Measurements from ENCODE around the gene RPSA. TPM values are rescaled to one million over a fixed set of nuclear protein-coding genes. Genes with fewer than 3 reads are reported as not detected.
"Not testable (repeated sequence)": the region's sequence is repeated elsewhere in the genome, so short reads cannot be mapped to it uniquely, and the experiment has no call there.

The RPSA gene
- total RNA-seq: 1,000 to 10,000 TPM in 3 of 4 donors, 100 to 1,000 TPM in 1; 824 to 1,988 (median 1,203) TPM

DNA sequence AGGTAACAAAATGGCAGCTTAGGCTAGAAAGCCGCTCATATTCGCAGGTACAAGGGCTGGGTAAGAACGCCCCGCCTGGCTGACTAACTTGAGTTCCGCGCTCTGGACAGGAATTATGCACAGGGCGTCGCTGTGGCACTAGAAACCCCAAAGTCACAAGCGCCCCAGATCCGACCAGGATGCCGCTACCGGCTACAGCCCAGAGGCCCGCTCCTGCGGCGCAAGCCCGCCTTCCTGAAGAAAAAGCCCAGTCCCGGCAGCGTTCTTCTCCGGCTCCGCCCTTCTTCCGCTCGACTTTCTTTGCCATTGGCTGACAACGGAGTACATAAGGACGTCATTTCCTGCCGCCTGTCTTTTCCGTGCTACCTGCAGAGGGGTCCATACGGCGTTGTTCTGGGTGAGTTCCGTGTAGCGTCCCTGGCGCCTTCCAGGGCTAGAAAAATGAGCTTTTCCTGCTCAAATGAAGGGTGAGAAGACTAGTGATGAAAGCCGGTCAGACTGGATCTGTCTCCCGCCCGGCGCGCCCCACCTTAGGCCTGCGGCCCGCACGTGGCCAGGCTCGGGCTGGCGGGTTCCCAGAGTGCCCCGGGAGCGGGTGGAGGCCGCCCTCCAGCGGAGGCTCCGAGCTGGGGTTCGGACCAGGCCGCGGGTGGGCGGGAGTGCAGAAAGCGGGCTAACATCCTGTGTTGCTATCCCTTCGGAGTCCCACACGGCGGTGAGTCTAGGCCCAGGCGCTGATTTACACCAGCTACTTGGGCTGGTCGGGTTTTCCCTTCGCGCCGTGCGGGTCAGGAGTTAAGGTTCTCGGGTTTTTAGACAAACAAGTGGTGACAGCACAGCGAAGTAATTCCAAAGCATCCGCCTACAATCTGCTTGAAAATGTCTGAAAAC lies at the start of gene RPSA:
TSS of gene RPSA (plus strand) at position 353 of the 891 bp plus-strand sequence. CDS start 934 bp downstream, outside the sequence.
- Histone ChIP-seq H3K4me1 (peaks cover 0 to 5% of the 10 kb centered on the region in 2 donors), H3K9me3 (no peaks in the 10 kb centered on the region), H3K27ac (peak within 1 kb of the TSS; percentile 78 to 79), H3K36me3 (no peaks in the 10 kb centered on the region), H3K27me3 (no peaks in the 10 kb centered on the region), H3K4me3 (peak within 1 kb of the TSS; percentile 75 to 81)
- peak; percentile 92 to 95 for DNase-seq
- intact Hi-C loops (cut with DNase I; ENCODE audit: low total_unique reads): no loop called here
- TF ChIP-seq, protein P1, sequence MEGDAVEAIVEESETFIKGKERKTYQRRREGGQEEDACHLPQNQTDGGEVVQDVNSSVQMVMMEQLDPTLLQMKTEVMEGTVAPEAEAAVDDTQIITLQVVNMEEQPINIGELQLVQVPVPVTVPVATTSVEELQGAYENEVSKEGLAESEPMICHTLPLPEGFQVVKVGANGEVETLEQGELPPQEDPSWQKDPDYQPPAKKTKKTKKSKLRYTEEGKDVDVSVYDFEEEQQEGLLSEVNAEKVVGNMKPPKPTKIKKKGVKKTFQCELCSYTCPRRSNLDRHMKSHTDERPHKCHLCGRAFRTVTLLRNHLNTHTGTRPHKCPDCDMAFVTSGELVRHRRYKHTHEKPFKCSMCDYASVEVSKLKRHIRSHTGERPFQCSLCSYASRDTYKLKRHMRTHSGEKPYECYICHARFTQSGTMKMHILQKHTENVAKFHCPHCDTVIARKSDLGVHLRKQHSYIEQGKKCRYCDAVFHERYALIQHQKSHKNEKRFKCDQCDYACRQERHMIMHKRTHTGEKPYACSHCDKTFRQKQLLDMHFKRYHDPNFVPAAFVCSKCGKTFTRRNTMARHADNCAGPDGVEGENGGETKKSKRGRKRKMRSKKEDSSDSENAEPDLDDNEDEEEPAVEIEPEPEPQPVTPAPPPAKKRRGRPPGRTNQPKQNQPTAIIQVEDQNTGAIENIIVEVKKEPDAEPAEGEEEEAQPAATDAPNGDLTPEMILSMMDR (IDR thresholded peaks at IDR 0.05): peak in 3 of 4 experiments; percentile 31 to 44 (median 39)
- peak; percentile 82 to 86 for TF ChIP-seq POLR2A (IDR thresholded peaks at IDR 0.05)

- no peaks in the 10 kb centered on the region for H3K27me3 ChIP-seq
- no peaks in the 10 kb centered on the region for H3K9me3 ChIP-seq
- no peaks in the 10 kb centered on the region for H3K36me3 ChIP-seq
- H3K4me1 ChIP-seq: no peaks in the 10 kb centered on the region
- intact Hi-C loops (cut with DNase I; ENCODE audit: low total_unique reads): no loop called here
- no peak for DNase-seq
- TF ChIP-seq, protein P1 (IDR thresholded peaks at IDR 0.05): no peak
- TF ChIP-seq POLR2A (IDR thresholded peaks at IDR 0.05): no peak
- H3K27ac ChIP-seq: no peak overlapping the region
- no peak overlapping the region for H3K4me3 ChIP-seq
These were observed 48.2 kb upstream of the RPSA start for GRCh38 chr3:39358333-39358732.

- Histone ChIP-seq H3K27ac (no peak overlapping the region), H3K9me3 (no peaks in the 10 kb centered on the region), H3K36me3 (no peaks in the 10 kb centered on the region), H3K4me3 (no peak overlapping the region), H3K27me3 (no peaks in the 10 kb centered on the region), H3K4me1 (no peaks in the 10 kb centered on the region)
- no peak for DNase-seq
- intact Hi-C loops (cut with DNase I; ENCODE audit: low total_unique reads): no loop called here
- TF ChIP-seq, protein P1 (IDR thresholded peaks at IDR 0.05): no peak
- TF ChIP-seq POLR2A (IDR thresholded peaks at IDR 0.05): no peak
These were observed 45.1 kb upstream of the RPSA start for GRCh38 chr3:39361252-39361927.

- TF ChIP-seq, protein P1 (IDR thresholded peaks at IDR 0.05): no peak
- no peak for TF ChIP-seq POLR2A (IDR thresholded peaks at IDR 0.05)
- DNase-seq: no peak
- no peak overlapping the region for H3K27ac ChIP-seq
- no peaks in the 10 kb centered on the region for H3K36me3 ChIP-seq
- no peaks in the 10 kb centered on the region for H3K9me3 ChIP-seq
- H3K27me3 ChIP-seq: no peaks in the 10 kb centered on the region
- no peaks in the 10 kb centered on the region for H3K4me1 ChIP-seq
- H3K4me3 ChIP-seq: no peak overlapping the region
- intact Hi-C loops (cut with DNase I; ENCODE audit: low total_unique reads): no loop called here
These were observed 44.3 kb upstream of the RPSA start for GRCh38 chr3:39362192-39362591.

GRCh38 chr3:39362812-39363211 lies 43.7 kb upstream of the RPSA start:
- Histone ChIP-seq H3K4me3 (no peak overlapping the region), H3K9me3 (no peaks in the 10 kb centered on the region), H3K4me1 (no peaks in the 10 kb centered on the region), H3K36me3 (no peaks in the 10 kb centered on the region), H3K27me3 (no peaks in the 10 kb centered on the region), H3K27ac (no peak overlapping the region)
- no peak for TF ChIP-seq POLR2A (IDR thresholded peaks at IDR 0.05)
- intact Hi-C loops (cut with DNase I; ENCODE audit: low total_unique reads): no loop called here
- DNase-seq: no peak

GRCh38 chr3:39370450-39370849 lies 36.1 kb upstream of the RPSA start:
- DNase-seq; H3K27me3 ChIP-seq; intact Hi-C loops (cut with DNase I; ENCODE audit: low total_unique reads); H3K9me3 ChIP-seq; H3K27ac ChIP-seq; H3K4me1 ChIP-seq; H3K36me3 ChIP-seq; H3K4me3 ChIP-seq: not testable (repeated sequence)
